Activated CD8-positive, alpha-beta T cell treated with anti-CD3 and anti-CD28 coated beads for 36 hours (primary cell): ENCODE data around the gene MAPK1. TPM values are rescaled to one million over a fixed set of nuclear protein-coding genes. Genes with fewer than 3 reads are reported as not detected.

Source experiments
- ATAC-seq: fragments of 200-7000 bp; cut with Tn5 transposase; one replicate; pipeline ENCODE4 v1.10.0; 2021; ENCODE audit warnings: mild to moderate bottlenecking, moderate library complexity
- CTCF ChIA-PET: fragments of 350-600 bp; sonication (Branson Sonifier 250); formaldehyde crosslinking; loops from one replicate; lab custom pipeline; 2021; ENCODE audit warnings: antibody characterized with exemption; lab: Charles Lee
- POLR2A ChIA-PET: fragments of 350-600 bp; sonication (Branson Sonifier 250); formaldehyde crosslinking; loops from one replicate; lab custom pipeline; 2021; ENCODE audit warnings: antibody characterized with exemption; lab: Charles Lee
- DNase-seq: peaks from one replicate; pipeline ENCODE4 v3.0.0-alpha.2; 2020
- H3K27ac Mint-ChIP-seq: one replicate; pipeline ENCODE4 v1.8.0; 2021; ENCODE audit warnings: mild to moderate bottlenecking, mixed read lengths
- H3K27me3 Mint-ChIP-seq: one replicate; pipeline ENCODE4 v1.8.0; 2021; ENCODE audit warnings: mixed read lengths
- H3K36me3 Mint-ChIP-seq: one replicate; pipeline ENCODE4 v1.8.0; 2021; ENCODE audit warnings: low read depth, mixed read lengths
- H3K4me1 Mint-ChIP-seq: one replicate; pipeline ENCODE4 v1.8.0; 2021; ENCODE audit warnings: low read depth, mixed read lengths
- H3K4me3 Mint-ChIP-seq: one replicate; pipeline ENCODE4 v1.8.0; 2021; ENCODE audit warnings: mild to moderate bottlenecking, moderate library complexity, mixed read lengths
- H3K9me3 Mint-ChIP-seq: one replicate; pipeline ENCODE4 v1.8.0; 2021; ENCODE audit warnings: mixed read lengths
- intact Hi-C: fragments of 100-400 bp; cut with micrococcal nuclease; formaldehyde crosslinking; loops from one replicate; pipeline ENCODE4 v1.10.0; 2022
- total RNA-seq, 2 experiments: library from RNA; stranded (reverse); gene quantifications; one replicate each; pipeline ENCODE4 v1.2.3, GENCODE V29; 2021
- TF ChIP-seq, protein P1 (sequence below): fragments of 200-600 bp; IDR thresholded peaks from one replicate; pipeline ENCODE4 v1.8.0; 2022; ENCODE audit warnings: antibody characterized with exemption, mild to moderate bottlenecking

Gene MAPK1
- total RNA-seq, 2 experiments from 2014 or later = 87.1 to 93.4 TPM

DNA sequence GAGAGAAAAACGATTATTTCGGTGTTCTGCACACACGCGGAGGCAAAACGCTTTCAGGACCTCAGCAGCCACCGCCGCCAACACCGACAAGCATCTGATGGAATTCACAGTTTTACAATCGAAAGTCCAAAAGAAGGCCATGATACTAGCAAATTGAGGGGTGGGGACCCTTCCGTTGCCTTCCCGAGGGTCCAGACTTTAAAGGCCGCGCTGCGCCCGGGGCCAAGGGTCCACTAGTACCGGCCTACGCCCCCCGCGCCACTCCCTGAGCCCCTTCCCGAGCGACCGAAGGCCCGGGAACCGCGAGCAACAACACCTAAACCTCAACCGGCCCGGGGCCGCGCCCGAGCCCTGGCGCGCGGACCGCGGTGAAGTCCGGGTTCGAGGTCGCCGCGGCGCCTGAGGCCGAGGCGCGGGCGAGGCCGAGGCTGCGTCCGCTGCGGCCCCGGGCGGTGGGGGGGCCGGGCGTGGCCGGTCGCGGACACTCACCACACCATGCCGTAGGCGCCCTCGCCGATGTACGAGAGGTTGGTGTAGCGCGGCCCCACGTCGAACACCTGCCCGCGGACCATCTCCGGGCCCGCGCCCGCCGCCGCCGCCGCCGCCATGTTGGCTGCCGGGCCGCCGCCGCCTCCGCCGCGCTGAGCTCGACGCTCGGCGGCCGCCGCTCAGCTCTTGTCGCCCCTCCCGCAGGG, 465 bp downstream of the MAPK1 start:
- CTCF ChIA-PET = interaction anchor here (0.6 to 1.3 kb wide), 3 partner anchors 9 to 71 kb away, joined by 3 to 5 read pairs (median 3); no protein-coding TSS in a partner anchor
- intact Hi-C loops = loop anchor here (5.0 to 10.0 kb wide), 2 partner anchors 52 to 105 kb away; no protein-coding TSS in a partner anchor
- DNase-seq (peak; percentile 47), ATAC-seq (peak; percentile 15)
- TF ChIP-seq, protein P1, sequence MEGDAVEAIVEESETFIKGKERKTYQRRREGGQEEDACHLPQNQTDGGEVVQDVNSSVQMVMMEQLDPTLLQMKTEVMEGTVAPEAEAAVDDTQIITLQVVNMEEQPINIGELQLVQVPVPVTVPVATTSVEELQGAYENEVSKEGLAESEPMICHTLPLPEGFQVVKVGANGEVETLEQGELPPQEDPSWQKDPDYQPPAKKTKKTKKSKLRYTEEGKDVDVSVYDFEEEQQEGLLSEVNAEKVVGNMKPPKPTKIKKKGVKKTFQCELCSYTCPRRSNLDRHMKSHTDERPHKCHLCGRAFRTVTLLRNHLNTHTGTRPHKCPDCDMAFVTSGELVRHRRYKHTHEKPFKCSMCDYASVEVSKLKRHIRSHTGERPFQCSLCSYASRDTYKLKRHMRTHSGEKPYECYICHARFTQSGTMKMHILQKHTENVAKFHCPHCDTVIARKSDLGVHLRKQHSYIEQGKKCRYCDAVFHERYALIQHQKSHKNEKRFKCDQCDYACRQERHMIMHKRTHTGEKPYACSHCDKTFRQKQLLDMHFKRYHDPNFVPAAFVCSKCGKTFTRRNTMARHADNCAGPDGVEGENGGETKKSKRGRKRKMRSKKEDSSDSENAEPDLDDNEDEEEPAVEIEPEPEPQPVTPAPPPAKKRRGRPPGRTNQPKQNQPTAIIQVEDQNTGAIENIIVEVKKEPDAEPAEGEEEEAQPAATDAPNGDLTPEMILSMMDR = no peak
- Mint-ChIP-seq H3K27me3 (no peaks in the 10 kb centered on the region), H3K4me1 (peaks cover 41% of the 10 kb centered on the region), H3K4me3 (peak overlapping the region; percentile 96), H3K36me3 (peaks cover 18% of the 10 kb centered on the region), H3K27ac (peak overlapping the region; percentile 97), H3K9me3 (peaks cover 2% of the 10 kb centered on the region)
- POLR2A ChIA-PET = interaction anchor here (0.9 to 2.0 kb wide), 10 partner anchors 9 to 237 kb away, joined by 3 to 8 read pairs (median 4); partner anchors contain the start of gene YDJC

DNA sequence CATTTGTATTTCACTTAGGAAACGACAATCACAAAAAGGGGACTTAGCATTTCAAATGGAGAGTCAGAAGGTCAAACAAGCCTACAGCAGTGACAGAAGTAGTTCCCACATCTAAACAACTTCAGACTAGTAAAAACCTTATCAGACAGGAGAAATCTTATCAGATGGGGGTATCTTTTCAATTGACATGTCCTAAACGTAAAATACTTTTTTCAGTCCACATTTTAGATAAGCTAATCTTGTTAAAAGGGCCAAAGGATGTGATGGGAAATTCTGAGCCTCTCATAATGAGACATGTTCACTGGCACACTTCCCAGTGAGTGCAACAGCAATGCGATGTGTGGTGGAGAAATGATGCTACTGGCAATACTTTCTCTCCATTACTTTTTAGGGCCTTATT, 2.4 kb downstream of the MAPK1 start:
- H3K27me3 Mint-ChIP-seq = no peaks in the 10 kb centered on the region
- intact Hi-C loops = loop anchor here (5.0 to 10.0 kb wide), 2 partner anchors 50 to 103 kb away; no protein-coding TSS in a partner anchor
- TF ChIP-seq, protein P1 = no peak
- POLR2A ChIA-PET = interaction anchor here (0.7 to 1.1 kb wide), 2 partner anchors 101 to 818 kb away, joined by 4 to 5 read pairs; no protein-coding TSS in a partner anchor
- peaks cover 18% of the 10 kb centered on the region for H3K36me3 Mint-ChIP-seq
- no peak for ATAC-seq
- H3K4me3 Mint-ChIP-seq = peak overlapping the region; percentile 96
- peak; percentile 60 for DNase-seq
- CTCF ChIA-PET = interaction anchor here (0.9 to 2.0 kb wide), 4 partner anchors 11 to 73 kb away, joined by 3 to 6 read pairs (median 4); no protein-coding TSS in a partner anchor
- peaks cover 2% of the 10 kb centered on the region for H3K9me3 Mint-ChIP-seq
- H3K4me1 Mint-ChIP-seq = peaks cover 58% of the 10 kb centered on the region
- peak overlapping the region; percentile 26 for H3K27ac Mint-ChIP-seq

DNA sequence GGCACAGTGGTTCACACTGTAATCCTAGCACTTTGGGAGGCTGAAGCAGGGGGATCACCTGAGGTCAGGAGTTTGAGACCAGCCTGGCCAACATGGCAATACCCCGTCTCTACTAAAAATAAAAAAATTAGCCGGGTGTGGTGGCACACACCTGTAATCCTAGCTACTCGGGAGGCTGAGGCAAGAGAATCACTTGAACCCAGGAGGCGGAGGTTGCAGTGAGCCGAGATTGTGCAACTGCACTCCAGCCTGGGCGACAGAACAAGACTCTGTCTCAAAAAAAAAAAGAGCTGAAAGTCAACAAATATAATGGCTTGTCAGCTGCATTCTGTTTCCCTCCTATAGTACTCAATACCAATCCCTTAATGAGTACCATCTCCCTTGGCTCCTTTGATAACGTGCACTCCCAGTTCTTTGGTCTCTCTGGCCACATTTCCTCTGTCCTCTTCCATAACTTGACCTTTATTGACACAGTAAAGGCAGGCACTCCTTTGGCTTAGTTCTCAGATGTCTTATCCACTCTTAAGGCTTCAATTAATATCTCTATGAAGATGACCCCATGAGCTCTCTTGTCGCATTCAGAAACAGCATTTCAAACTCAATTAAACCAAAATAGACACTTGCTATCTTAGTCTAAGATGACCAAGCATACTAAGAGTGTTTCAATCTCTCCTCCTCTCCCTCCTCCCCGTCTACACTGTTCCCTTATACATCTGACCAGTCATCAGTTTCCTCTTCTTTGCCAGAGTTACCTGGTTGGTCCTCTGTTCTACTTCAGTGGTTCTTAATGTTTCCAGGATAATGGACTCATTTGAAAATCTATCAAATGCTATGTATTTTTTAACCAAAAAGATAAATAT, 4.8 kb downstream of the MAPK1 start:
- H3K9me3 Mint-ChIP-seq = peaks cover 2% of the 10 kb centered on the region
- ChIA-PET POLR2A (interaction anchor here (0.6 to 1.3 kb wide), 3 partner anchors 18 to 82 kb away, joined by 3 read pairs; no protein-coding TSS in a partner anchor), CTCF (interaction anchor here (1.3 to 1.4 kb wide), 2 partner anchors 13 to 149 kb away, joined by 3 read pairs; no protein-coding TSS in a partner anchor)
- H3K4me3 Mint-ChIP-seq = no peak overlapping the region
- ATAC-seq = no peak
- TF ChIP-seq, protein P1 = no peak
- DNase-seq = no peak
- peaks cover 18% of the 10 kb centered on the region for H3K36me3 Mint-ChIP-seq
- peaks cover 68% of the 10 kb centered on the region for H3K4me1 Mint-ChIP-seq
- H3K27me3 Mint-ChIP-seq = no peaks in the 10 kb centered on the region
- peak overlapping the region; percentile 1 for H3K27ac Mint-ChIP-seq
- intact Hi-C loops = loop anchor here (10.0 kb wide), 1 partner anchor 48 kb away; no protein-coding TSS in a partner anchor

DNA sequence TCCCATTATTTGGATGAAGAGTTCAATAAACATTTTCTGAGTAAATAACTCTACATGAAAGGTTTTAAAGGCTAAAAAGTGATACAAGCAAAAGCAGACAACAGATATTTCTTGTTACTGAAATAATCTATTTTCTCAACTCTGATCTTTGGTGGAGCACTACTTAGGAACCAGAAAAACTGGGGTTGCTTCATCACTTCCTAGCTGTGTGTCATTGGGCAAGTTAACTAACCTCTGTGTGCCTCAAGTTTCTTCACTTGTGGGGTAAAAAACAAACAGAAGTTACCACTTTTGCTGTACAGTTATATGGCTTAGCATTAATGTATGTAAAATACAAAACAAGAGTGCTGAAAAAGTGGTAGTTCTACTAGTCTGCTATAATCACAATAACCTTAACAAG, 5.6 kb downstream of the MAPK1 start:
- intact Hi-C loops = loop anchor here (10.0 kb wide), 1 partner anchor 47 kb away; no protein-coding TSS in a partner anchor
- TF ChIP-seq, protein P1 = no peak
- H3K4me1 Mint-ChIP-seq = peaks cover 73% of the 10 kb centered on the region

More for the DNA sequence above, 5.6 kb downstream of the MAPK1 start:
- ATAC-seq = no peak
- CTCF ChIA-PET = interaction anchor here (1.3 to 1.4 kb wide), 2 partner anchors 12 to 148 kb away, joined by 3 read pairs; no protein-coding TSS in a partner anchor
- H3K27ac Mint-ChIP-seq = no peak overlapping the region
- peaks cover 18% of the 10 kb centered on the region for H3K36me3 Mint-ChIP-seq
- POLR2A ChIA-PET = interaction anchor here (1.3 kb wide), 1 partner anchor 42 kb away, joined by 3 read pairs; no protein-coding TSS in a partner anchor
- no peak overlapping the region for H3K4me3 Mint-ChIP-seq
- no peak for DNase-seq
- H3K9me3 Mint-ChIP-seq = peaks cover 2% of the 10 kb centered on the region
- no peaks in the 10 kb centered on the region for H3K27me3 Mint-ChIP-seq
